ENCODE measurements around the gene NVL.
A peak's percentile ranks its signal among the peaks of the same experiment; 100 is the strongest.

NVL gene

DNA sequence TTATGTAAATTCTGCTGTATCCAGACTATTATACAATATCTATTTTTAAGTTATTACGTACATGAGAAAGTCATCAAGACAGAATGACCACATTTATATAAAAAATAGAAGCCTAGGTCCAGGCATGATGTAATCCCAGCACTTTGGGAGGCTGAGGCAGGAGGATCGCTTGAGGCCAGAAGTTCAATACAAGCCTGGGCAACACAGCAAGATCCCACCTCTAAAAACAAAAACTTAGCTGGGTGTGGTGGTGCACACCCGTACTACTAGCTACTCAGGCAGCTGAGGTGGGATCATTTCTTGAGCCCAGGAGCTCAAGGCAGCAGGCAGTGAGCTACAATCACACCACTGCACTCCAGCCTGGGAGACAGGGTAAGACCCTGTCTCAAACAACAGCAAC is 58.9 kb downstream of the NVL start:
- TF ChIP-seq, protein P1, sequence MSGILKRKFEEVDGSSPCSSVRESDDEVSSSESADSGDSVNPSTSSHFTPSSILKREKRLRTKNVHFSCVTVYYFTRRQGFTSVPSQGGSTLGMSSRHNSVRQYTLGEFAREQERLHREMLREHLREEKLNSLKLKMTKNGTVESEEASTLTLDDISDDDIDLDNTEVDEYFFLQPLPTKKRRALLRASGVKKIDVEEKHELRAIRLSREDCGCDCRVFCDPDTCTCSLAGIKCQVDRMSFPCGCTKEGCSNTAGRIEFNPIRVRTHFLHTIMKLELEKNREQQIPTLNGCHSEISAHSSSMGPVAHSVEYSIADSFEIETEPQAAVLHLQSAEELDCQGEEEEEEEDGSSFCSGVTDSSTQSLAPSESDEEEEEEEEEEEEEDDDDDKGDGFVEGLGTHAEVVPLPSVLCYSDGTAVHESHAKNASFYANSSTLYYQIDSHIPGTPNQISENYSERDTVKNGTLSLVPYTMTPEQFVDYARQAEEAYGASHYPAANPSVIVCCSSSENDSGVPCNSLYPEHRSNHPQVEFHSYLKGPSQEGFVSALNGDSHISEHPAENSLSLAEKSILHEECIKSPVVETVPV (CRISPR knock-in tag; IDR thresholded peaks at IDR 0.05) = no peak
- TF ChIP-seq ZNF565 (CRISPR knock-in tag; conservative IDR thresholded peaks at IDR 0.05; ENCODE audit: low read depth) = no peak
- TF ChIP-seq ZC3H10 (CRISPR knock-in tag; IDR thresholded peaks at IDR 0.05) = no peak
- no peak for ATAC-seq

GRCh38 chr1:224267925-224268324 is 62.0 kb downstream of the NVL start:
- no peak; the same call in 2 of the 3 replicates for ATAC-seq
- TF ChIP-seq, protein P2, sequence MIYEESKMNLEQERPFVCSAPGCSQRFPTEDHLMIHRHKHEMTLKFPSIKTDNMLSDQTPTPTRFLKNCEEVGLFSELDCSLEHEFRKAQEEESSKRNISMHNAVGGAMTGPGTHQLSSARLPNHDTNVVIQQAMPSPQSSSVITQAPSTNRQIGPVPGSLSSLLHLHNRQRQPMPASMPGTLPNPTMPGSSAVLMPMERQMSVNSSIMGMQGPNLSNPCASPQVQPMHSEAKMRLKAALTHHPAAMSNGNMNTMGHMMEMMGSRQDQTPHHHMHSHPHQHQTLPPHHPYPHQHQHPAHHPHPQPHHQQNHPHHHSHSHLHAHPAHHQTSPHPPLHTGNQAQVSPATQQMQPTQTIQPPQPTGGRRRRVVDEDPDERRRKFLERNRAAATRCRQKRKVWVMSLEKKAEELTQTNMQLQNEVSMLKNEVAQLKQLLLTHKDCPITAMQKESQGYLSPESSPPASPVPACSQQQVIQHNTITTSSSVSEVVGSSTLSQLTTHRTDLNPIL (CRISPR knock-in tag; IDR thresholded peaks at IDR 0.05; ENCODE audit: low read depth) = no peak
- TF ChIP-seq, protein P1 (CRISPR knock-in tag; IDR thresholded peaks at IDR 0.05) = no peak
- TF ChIP-seq ARNTL (CRISPR knock-in tag; IDR thresholded peaks at IDR 0.05; ENCODE audit: borderline replicate concordance, low read depth) = no peak
- no peak for TF ChIP-seq ZNF70 (CRISPR knock-in tag; IDR thresholded peaks at IDR 0.05)
- no peak for TF ChIP-seq ZFP3 (CRISPR knock-in tag; IDR thresholded peaks at IDR 0.05)
- no peak for TF ChIP-seq PATZ1 (CRISPR knock-in tag; IDR thresholded peaks at IDR 0.05; ENCODE audit: borderline replicate concordance)
- no peak for TF ChIP-seq RARB (CRISPR knock-in tag; IDR thresholded peaks at IDR 0.05)
- TF ChIP-seq TCF4 (CRISPR knock-in tag; IDR thresholded peaks at IDR 0.05; ENCODE audit: borderline replicate concordance) = no peak
- no peak for TF ChIP-seq ZC3H10 (CRISPR knock-in tag; IDR thresholded peaks at IDR 0.05)
- TF ChIP-seq, protein P3, sequence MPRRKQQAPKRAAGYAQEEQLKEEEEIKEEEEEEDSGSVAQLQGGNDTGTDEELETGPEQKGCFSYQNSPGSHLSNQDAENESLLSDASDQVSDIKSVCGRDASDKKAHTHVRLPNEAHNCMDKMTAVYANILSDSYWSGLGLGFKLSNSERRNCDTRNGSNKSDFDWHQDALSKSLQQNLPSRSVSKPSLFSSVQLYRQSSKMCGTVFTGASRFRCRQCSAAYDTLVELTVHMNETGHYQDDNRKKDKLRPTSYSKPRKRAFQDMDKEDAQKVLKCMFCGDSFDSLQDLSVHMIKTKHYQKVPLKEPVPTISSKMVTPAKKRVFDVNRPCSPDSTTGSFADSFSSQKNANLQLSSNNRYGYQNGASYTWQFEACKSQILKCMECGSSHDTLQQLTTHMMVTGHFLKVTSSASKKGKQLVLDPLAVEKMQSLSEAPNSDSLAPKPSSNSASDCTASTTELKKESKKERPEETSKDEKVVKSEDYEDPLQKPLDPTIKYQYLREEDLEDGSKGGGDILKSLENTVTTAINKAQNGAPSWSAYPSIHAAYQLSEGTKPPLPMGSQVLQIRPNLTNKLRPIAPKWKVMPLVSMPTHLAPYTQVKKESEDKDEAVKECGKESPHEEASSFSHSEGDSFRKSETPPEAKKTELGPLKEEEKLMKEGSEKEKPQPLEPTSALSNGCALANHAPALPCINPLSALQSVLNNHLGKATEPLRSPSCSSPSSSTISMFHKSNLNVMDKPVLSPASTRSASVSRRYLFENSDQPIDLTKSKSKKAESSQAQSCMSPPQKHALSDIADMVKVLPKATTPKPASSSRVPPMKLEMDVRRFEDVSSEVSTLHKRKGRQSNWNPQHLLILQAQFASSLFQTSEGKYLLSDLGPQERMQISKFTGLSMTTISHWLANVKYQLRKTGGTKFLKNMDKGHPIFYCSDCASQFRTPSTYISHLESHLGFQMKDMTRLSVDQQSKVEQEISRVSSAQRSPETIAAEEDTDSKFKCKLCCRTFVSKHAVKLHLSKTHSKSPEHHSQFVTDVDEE (CRISPR knock-in tag; IDR thresholded peaks at IDR 0.05) = no peak

DNA sequence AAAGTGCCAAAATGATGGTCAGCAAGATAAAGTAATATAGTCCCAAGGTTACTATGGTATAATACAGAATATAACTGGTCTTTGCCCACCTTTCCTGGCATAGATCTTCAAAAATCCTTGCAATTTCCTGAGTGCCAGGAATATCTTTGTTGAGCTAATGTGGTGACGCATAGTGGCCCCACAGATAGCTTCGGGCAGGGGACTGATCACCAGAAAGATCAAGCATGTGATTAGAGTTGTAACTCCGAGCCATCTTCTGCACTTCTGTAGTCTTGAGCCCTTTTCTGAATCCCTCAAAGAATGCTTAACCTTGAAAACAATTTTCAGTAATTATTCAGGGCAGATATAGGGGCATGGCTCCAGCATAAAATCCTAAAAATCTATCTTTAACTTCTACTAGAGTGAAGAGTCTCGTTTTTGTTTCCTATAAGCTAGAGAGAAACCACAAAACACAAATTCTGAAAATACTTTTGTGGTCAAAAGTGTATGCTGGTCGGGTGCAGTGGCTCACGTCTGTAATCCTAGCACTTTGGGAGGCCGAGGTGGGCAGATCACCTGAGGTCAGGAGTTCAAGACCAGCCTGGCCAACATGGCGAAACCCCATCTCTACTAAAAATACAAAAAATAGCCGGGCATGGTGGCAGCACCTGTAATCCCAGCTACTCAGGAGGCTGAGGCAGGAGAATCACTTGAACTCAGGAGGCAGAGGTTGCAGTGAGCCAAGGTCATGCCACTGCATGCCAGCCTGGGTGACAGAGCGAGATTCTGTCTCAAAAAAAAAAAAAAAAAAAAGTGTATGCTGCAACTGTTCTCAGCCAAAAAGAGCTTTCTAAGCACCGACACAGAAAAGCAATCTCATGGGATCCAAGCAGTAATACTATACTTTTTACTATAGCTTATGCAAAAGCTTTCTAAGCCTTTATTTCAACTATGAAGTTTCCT is 62.8 kb downstream of the NVL start:
- no peak for TF ChIP-seq RARB (CRISPR knock-in tag; IDR thresholded peaks at IDR 0.05)
- TF ChIP-seq OSR1 (CRISPR knock-in tag; IDR thresholded peaks at IDR 0.05) = no peak
- no peak for TF ChIP-seq BACH2 (CRISPR knock-in tag; IDR thresholded peaks at IDR 0.05; ENCODE audit: borderline replicate concordance)
- TF ChIP-seq ARNTL (CRISPR knock-in tag; IDR thresholded peaks at IDR 0.05; ENCODE audit: borderline replicate concordance, low read depth) = no peak
- TF ChIP-seq ISL1 (CRISPR knock-in tag; IDR thresholded peaks at IDR 0.05) = no peak
- TF ChIP-seq, protein P3 (CRISPR knock-in tag; IDR thresholded peaks at IDR 0.05) = no peak
- TF ChIP-seq ESRRG (CRISPR knock-in tag; IDR thresholded peaks at IDR 0.05) = no peak
- TF ChIP-seq ZFP3 (CRISPR knock-in tag; IDR thresholded peaks at IDR 0.05) = no peak
- no peak for TF ChIP-seq ZNF8 (CRISPR knock-in tag; IDR thresholded peaks at IDR 0.05)
- TF ChIP-seq ZNF70 (CRISPR knock-in tag; IDR thresholded peaks at IDR 0.05) = no peak
- TF ChIP-seq, protein P2 (CRISPR knock-in tag; IDR thresholded peaks at IDR 0.05; ENCODE audit: low read depth) = no peak
- no peak for TF ChIP-seq ZFP30 (CRISPR knock-in tag; IDR thresholded peaks at IDR 0.05)
- peak; percentile 34; the same call in 2 of the 3 replicates for ATAC-seq
